IPS-11a (cell line): ENCODE measurements around the gene MYL6B.
A peak's percentile ranks its signal among the peaks of the same experiment; 100 is the strongest.

Source experiments
- H3K4me3 ChIP-seq: one replicate; pipeline ENCODE4 v1.5.1; 2013; ENCODE audit warnings: low read depth, low read length, control low read depth

The MYL6B gene

DNA sequence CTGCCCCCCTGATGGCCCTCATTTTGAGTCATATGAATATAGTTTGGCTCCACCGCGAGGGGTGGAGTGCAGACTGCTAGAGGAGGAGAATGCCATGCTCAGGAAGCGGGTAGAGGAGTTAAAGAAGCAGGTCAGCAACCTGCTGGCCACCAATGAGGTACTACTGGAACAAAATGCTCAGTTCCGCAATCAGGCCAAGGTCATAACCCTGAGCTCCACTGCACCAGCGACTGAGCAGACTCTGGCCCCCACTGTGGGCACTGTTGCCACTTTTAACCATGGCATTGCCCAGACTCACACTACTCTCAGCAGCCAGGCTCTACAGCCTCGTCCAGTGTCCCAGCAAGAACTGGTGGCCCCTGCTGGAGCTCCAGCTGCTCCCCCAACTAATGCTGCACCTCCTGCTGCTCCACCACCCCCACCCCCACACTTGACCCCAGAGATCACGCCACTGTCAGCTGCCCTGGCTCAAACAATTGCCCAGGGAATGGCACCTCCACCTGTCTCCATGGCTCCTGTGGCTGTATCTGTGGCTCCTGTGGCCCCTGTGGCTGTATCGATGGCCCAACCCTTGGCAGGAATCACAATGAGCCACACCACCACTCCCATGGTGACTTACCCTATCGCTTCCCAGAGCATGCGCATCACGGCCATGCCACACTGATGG lies 31.1 kb upstream of the MYL6B start:
- H3K4me3 ChIP-seq = no peak overlapping the region

DNA sequence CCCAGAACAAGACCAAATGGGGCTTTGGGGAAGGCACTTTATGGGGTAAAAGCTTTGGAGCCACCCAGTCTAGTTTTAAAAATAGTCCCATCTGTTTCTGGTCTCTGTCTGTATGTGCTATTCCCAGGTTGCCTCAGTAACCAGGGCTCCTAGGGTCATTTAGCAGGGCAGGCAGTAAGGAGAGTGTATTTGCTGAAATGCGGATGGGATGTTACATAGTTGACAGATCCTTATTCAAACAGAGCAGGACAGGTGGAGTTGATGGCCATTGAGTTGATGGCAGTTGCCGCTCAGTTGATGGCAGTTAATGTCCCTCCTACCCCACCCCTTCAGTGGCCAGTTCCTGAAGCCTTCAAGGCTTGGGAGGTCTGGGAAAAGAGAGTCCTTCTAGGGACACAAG lies 29.8 kb upstream of the MYL6B start:
- H3K4me3 ChIP-seq = no peak overlapping the region

DNA sequence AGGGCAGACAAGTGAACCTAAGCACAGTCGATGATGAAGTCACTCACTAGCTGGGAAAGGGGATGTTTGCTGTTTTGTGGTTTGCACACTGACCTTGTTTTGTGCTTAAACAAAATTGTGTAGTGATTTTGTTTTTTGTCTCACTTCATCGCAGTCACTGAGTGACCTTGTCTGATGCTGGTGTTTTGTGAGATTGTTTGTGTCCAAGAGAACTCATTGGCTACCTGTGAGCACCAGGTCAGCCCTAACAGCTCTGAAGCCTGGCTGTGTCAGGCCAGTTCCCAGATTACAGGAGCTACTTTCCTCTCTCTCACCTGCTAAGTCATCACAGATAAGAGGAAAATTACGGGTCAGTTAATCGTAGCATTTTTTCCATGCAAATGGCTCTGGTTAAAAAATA lies 28.3 kb upstream of the MYL6B start:
- no peak overlapping the region for H3K4me3 ChIP-seq

DNA sequence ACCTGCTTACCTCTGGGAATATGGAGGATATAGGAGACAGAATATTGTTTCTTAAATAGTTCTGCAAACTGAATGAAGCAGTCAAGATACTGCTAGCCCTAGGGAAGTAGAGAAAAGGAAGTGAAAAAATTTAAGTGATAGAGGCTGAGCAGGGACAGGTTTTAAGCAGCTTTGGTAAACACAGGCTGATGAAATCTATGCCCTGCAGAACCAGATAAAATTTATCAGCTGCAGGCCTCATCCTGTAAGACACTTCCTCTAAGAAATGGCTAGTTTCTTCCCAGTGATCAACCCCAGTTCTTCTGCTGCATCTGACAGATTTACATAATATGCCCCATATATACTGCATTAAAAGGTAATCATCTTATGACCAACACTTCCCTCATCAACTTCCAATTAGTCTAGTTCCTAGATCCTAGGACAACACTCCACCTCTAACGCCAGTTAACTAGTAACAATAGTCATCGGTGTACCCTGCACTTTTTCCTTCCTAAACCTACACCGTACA lies 25.6 kb upstream of the MYL6B start:
- no peak overlapping the region for H3K4me3 ChIP-seq

DNA sequence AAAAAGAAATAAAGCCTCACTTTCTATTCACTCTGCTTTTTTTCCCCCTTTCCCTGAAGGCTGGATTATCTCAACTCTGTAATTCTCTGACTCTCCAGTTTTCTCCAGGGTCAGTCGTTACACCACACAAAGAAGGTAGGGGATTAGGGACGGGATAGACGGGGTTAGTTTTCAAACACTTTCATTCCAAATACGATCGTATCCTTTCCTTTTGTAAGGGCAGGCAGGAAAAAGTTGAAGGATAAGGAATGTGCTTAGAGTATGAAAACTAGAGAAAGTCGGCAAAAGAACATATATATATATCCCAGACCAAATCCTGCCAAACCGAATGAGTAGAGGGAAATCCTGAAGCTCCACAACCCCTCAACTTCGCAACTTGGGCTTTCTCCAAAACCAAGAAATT lies 24.9 kb upstream of the MYL6B start:
- no peak overlapping the region for H3K4me3 ChIP-seq

DNA sequence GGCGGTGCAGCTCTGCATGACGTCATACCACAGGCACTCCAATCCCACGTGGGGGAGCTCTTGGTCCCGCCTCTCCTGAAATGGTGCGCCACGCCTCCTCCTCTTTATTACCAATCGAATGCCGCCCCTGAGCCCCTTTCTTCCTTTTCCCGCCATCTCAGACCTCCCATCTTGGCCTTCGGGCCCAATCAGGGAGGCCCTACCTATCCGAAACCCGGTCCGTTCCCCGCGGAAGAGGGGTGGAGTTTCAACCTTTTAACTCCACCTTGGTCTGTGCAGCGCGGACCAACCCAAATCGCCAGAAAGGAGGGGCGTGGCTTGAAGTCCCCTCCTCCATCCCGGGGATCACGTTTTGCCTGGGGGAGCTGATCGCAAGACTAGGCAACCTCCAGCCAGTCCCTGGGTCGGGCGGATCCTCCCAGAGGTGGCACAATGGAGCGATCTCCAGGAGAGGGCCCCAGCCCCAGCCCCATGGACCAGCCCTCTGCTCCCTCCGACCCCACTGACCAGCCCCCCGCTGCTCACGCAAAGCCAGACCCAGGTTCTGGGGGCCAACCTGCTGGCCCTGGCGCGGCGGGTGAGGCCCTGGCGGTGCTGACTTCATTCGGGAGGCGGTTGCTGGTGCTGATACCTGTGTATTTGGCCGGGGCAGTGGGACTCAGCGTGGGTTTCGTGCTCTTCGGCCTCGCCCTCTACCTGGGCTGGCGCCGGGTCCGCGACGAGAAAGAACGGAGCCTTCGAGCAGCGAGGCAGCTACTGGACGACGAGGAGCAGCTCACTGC lies 24.3 kb upstream of the MYL6B start, which contains the start of gene ESYT1:
TSS of gene ESYT1 (plus strand) at position 380 of the 782 bp plus-strand sequence. CDS start at position 433, 53 bp downstream.
- peak within 1 kb of the TSS; percentile 96 for H3K4me3 ChIP-seq

DNA sequence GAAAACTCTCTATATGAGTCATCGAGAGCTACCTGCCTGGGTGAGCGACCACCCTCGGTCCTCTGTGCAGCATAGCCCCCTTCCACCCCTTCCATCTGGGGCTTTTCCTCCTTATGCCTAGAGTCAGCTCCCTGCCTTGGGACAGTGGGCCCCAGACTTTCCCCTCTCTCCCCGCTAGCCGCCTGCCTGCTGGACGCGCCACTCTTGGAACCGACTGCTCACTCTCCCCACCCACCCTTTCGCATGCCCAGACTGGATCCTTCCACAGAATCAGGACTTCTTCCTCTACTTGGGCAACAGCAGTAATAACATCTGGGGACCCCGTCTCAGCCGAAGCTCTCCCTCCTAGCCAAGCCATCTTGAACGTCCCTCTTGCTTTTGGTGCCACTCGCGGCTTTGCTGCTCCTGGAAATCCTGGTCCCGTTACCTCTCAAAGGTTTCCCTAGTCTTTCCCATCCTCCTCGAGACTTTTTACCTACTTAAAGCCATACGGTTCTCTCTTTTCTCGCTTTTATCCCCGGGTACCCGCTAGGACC lies 23.6 kb upstream of the MYL6B start:
- peak overlapping the region; percentile 96 for H3K4me3 ChIP-seq

DNA sequence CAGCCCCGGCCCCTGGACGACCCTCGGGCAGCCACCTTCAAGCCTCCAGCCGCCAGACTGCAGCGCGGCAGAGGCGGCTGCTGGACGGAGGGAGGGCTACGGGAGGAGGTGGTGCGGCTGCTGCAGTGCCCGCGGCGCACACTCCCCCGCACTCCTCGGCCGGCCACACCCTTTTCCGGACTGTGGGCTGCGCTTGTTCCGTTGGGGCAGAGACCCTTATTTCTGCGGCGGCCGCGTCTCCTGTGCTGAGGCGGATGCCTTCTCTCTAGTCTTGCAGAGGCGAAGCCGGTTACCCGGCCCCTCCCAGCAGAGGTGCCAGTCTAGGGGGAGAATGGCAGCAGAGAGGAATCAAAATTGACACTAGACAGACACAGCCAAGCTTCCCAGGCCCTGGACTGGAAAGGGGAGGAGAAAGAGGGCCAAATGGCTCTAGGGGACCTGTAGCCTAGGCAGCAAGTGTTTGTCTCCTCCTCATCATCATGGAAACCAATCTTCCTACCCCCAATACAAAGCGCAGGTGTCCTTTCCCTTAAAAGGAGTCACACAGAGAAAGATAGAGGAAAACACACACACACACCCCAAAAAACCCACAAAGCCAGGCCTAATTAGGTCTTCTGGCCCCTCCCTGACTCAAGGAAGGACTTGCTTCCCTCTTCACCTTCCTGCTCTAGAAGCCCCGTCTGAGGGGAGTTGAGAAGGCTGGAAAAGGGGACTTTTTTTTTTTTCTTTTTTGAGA lies 23.0 kb upstream of the MYL6B start:
- peak overlapping the region; percentile 96 for H3K4me3 ChIP-seq

DNA sequence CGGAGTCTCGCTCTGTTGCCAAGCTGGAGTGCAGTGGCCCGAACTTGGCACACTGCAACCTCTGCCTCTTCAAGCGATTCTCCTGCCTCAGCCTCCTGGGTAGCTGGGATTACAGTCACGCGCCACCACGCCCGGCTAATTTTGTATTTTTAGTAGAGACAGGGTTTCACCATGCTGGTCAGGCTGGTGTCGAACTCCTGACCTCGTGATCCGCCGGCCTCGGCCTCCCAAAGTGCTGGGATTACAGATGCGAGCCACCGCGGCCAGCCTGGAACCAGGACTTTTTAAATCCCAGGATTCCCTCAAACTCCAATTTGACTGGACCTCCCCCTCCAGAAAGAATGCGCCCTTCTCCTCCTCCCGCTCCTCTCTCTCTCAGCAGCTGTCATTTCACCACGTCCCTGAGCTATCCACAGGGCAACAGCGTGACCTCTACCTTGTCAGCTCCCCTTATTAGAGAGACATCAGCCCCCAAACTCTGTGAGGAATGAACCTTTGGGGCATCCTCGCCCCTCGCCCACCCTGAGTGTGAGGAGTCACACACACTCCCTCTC lies 22.4 kb upstream of the MYL6B start:
- H3K4me3 ChIP-seq = peak overlapping the region; percentile 96

DNA sequence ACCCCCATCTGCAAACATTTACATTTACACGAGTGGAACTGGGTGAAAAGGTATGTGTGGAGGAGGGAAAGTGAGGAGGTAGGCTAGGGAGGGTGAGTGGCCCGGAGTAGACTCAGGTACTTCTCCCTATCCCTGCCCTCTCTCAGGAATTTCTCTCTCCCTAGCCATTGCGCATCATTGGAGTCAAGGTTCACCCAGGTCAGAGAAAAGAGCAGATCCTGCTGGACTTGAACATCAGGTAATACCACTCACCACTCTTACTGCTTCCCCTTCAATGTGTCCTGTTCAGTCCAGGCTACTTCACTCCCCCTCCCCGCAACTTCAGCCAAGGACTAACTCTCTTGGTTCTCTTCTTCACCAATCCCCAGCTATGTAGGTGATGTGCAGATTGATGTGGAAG lies 21.5 kb upstream of the MYL6B start:
- H3K4me3 ChIP-seq = no peak overlapping the region

DNA sequence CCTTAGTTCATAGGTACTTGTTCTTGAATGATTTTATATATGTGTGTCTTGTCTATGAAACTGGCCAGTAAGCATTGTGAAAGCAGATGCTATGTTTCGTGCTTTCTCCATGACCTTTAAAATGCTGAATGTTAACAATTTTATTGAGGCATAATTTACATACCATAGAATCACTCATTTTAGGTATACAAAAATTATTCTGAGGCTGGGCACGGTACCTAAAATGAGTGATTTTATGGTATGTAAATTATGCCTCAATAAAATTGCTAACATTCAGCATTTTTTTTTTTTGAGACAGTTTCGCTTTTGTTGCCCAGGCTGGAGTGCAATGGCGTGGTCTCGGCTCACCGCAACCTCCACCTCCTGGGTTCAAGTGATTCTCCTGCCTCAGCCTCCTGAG lies 17.5 kb upstream of the MYL6B start:
- H3K4me3 ChIP-seq = no peak overlapping the region

DNA sequence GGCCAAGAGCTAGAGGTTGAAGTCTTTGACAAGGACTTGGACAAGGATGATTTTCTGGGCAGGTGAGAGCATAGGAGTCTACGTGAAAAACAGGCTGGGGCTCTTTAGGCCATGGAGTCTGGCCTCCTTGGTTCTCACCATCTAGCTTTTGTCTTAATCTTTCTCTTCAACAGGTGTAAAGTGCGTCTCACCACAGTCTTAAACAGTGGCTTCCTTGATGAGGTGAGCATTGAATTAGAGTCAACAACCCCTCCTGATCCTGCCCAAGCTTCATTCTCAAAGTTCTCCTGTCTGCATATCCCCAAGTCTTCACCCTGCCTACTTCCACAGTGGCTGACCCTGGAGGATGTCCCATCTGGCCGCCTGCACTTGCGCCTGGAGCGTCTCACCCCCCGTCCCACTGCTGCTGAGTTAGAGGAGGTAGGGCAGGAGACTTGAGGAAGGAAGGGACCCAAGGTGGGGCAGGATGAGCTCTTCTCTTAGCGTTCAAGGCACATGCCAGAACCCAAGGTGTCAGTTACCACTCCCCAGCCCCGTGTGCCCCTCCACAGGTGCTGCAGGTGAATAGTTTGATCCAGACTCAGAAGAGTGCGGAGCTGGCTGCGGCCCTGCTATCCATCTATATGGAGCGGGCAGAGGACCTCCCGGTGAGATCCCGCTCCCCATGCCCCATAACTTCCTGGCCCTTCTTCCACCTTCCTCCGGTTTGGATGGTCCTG lies 14.4 kb upstream of the MYL6B start:
- H3K4me3 ChIP-seq = no peak overlapping the region

DNA sequence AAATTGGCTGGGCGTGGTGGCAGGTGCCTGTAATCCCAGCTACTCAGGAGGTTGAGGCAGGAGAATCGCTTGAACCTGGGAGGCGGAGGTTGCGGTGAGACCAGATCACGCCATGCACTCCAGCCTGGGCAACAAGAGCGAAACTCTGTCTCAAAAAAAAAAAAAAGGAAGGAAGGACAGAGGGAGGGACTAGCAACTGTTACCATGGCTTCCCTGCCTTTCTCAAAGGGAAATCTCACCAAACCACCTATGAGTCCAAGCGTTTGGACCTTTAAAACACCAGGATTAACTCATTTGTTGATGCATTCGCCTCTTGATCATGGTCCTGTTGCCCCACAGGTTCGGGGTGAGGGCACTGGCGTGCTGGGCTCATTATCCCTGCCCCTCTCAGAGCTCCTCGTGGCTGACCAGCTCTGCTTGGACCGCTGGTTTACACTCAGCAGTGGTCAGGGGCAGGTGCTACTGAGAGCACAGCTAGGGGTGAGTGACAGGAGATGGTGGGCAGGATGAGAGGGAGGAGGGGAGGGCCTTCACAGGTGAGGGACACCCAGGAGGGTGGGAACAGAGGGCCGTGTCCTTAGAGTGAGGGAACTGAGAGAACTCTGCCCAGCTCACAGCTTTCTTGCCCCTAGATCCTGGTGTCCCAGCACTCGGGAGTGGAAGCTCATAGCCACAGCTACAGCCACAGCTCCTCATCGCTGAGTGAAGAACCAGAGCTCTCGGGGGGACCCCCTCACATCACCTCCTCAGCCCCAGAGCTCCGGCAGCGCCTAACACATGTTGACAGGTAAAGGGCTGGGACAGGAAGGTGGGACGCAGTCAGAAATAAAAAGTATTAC lies 10.2 kb upstream of the MYL6B start:
- H3K4me3 ChIP-seq = no peak overlapping the region

DNA sequence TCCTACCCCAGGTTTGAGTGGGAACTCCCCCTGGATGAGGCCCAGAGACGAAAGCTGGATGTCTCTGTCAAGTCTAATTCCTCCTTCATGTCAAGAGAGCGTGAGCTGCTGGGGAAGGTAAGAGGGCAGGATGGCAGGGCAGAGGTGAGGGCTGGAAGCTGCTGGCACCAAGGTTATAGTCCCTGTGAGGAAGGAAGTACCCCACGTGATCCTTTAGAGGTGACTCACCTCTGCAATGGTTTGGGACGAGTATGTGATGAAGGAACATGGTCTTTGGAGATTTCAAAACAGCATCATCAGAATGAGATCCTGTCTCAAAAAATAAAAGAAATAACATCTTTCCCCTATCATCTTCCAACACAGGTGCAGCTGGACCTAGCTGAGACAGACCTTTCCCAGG lies 9.2 kb upstream of the MYL6B start:
- no peak overlapping the region for H3K4me3 ChIP-seq

DNA sequence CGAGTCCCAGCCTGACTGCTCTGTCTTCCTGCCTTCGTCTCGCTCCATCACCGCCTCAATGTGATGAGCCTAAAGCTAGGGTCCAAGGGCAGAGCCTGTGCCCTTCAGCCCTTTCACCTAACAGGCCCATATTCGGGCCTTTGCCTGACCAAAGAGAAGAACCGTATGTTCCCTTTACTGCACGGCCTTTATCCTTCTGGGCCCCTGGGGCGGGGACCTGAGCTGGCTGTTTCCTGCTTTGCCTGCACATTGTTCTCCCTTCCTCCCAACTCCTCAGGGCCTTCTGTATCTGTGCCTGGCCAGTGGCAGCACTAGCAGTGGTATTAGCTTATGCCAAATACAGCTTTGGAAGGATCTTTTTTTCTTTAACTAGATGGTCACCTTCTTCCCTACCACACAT lies 8.5 kb upstream of the MYL6B start:
- H3K4me3 ChIP-seq = no peak overlapping the region

DNA sequence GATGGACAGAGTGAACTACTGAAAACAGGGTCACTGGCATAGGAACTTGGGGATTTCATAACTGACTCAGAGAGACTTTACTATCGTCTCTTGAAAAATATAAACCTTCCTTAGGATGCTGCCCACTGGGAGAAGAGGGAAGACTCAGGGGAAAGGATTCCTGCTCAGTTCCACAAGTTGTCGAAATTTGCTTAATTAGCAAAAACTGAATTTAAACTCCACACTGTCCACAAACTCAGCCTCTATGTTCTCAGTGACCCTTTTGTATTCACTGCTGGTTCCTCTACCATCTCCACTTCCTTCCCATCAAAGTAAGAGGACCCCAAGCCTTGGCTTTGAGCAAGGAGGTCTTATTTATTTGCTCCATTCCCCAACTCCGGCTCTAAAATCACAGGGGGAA lies 7.2 kb upstream of the MYL6B start:
- H3K4me3 ChIP-seq = no peak overlapping the region

DNA sequence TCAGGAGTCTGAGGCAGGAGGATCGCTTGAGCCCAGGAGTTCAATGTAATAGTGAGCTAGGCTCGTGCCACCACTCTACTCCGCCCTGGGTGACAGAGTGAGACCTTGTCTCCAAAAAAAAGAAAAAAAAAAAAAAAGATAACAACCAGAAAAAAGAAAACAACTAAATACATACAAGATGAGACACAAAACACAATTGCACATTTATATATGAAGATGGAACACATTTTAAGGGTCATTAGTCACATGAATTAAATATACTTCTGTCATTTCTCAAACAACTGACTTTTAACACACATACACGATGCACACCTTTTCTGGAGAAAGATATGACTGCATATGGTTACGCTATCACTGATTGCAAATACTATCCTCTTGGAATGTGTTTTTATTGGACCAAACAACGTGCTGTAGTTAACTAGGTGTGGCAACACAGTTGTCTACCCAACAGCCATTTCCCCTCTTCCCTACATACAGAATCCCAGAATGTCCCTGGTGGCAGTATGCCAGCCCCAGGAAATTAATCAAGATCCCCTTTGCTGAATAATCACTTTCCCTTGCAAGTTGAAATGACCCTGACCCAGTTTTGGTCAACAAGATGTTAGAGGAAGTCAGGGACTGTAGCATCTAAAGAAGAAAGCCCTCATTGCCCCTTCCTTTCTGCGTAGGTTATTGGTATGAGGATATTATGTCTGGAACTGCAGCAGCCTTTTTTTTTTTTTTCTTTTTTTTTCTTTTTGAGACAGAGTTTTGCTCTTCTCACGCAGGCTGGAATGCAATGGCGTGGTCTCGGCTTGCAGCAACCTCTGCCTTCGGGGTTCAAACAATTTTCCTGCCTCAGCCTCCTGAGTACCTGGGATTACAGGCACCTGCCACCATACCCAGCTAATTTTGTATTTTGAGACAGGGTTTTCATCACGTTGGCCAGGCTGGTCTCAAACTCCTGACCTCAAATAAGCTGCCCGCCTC lies 5.6 kb upstream of the MYL6B start:
- no peak overlapping the region for H3K4me3 ChIP-seq

DNA sequence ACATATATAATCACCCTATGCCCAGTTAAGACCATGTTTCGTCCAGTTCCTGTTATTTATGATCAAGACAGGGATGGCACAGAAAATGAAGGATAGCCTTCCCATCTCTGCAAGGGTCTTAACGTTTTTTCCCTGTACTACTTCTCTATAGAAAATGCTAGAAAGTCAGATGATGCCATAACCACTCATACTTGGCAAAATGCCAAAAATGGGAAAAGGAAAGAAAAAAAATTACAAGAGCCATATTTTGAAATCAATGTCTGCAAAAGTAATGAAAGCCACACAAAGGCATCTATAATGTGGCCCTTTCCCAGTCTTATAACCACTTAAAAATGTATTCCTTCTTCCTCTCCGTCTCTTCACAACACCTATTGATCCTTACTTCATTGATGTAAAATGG lies 1.8 kb upstream of the MYL6B start:
- H3K4me3 ChIP-seq = no peak overlapping the region
